OCI-LY1 (cell line): Measurements from ENCODE around the gene MDGA2.

ENCODE experiments used
- H2AFZ ChIP-seq: fragments of 200-600 bp; sonication (generic), shearing (Covaris generic); 2 replicates; pipeline ENCODE4 v1.6.0; 2014; ENCODE audit warnings: antibody characterized with exemption, mild to moderate bottlenecking, low read length
- H3F3A ChIP-seq: fragments of 200-600 bp; sonication (generic), shearing (Covaris generic); 2 replicates; pipeline ENCODE4 v1.6.0; 2014; ENCODE audit warnings: mild to moderate bottlenecking, antibody characterized with exemption, low read length, moderate library complexity; ENCODE audit not compliant: insufficient read depth
- H3K27ac ChIP-seq: fragments of 200-600 bp; sonication (generic); 2 replicates; pipeline ENCODE4 v1.5.1; 2014; ENCODE audit warnings: low read length, mixed run types, mild to moderate bottlenecking, low read depth; ENCODE audit not compliant: poor library complexity, severe bottlenecking
- H3K27me3 ChIP-seq: fragments of 200-600 bp; sonication (generic); 2 replicates; pipeline ENCODE4 v1.6.0; 2014; ENCODE audit warnings: antibody characterized with exemption, mild to moderate bottlenecking, low read length, moderate library complexity; ENCODE audit not compliant: insufficient read depth
- H3K36me3 ChIP-seq: fragments of 200-600 bp; sonication (generic); 2 replicates; pipeline ENCODE4 v1.6.1; 2014; ENCODE audit warnings: mild to moderate bottlenecking, antibody characterized with exemption, low read length, moderate library complexity, mixed read lengths; ENCODE audit not compliant: insufficient read depth
- H3K4me1 ChIP-seq: fragments of 200-600 bp; sonication (generic); 2 replicates; pipeline ENCODE4 v1.5.1; 2014; ENCODE audit warnings: mild to moderate bottlenecking, low read length, moderate library complexity; ENCODE audit not compliant: insufficient read depth, severe bottlenecking
- H3K4me2 ChIP-seq: fragments of 200-600 bp; sonication (generic), shearing (Covaris generic); 2 replicates; pipeline ENCODE4 v1.6.1; 2014; ENCODE audit warnings: low read length
- H3K4me3 ChIP-seq: fragments of 200-600 bp; sonication (generic); 2 replicates; pipeline ENCODE4 v1.5.1; 2014; ENCODE audit warnings: low read length, low read depth, mild to moderate bottlenecking, mixed read lengths; ENCODE audit not compliant: poor library complexity, severe bottlenecking
- H3K79me2 ChIP-seq: fragments of 200-600 bp; shearing (Covaris generic); 2 replicates; pipeline ENCODE4 v1.6.1; 2016; ENCODE audit warnings: mixed run types, low read length, mixed read lengths; ENCODE audit not compliant: insufficient read depth
- H3K9ac ChIP-seq: fragments of 200-600 bp; sonication (generic), shearing (Covaris generic); 2 replicates; pipeline ENCODE4 v1.6.1; 2014; ENCODE audit warnings: mild to moderate bottlenecking, low read length, mixed read lengths
- H3K9me2 ChIP-seq: fragments of 200-600 bp; sonication (generic), shearing (Covaris generic); 2 replicates; pipeline ENCODE4 v1.6.1; 2014; ENCODE audit warnings: low read depth, mild to moderate bottlenecking, low read length, mixed read lengths
- H3K9me3 ChIP-seq: fragments of 200-600 bp; shearing (Covaris generic); 2 replicates; pipeline ENCODE4 v1.6.1; 2014; ENCODE audit warnings: low read length, mixed read lengths
- H4K20me1 ChIP-seq: fragments of 200-600 bp; sonication (generic), shearing (Covaris generic); 2 replicates; pipeline ENCODE4 v1.6.0; 2016; ENCODE audit warnings: mild to moderate bottlenecking, low read length; ENCODE audit not compliant: insufficient read depth
- EZH2 ChIP-seq: fragments of 200-600 bp; sonication (generic), shearing (Covaris generic); IDR thresholded peaks from 2 replicates; pipeline ENCODE4 v1.8.0; 2017; ENCODE audit warnings: borderline replicate concordance, mixed run types, mild to moderate bottlenecking, antibody characterized with exemption, low read length, moderate library complexity, mixed read lengths
- TF ChIP-seq, protein P1 (sequence below): fragments of 200-600 bp; sonication (generic), shearing (Covaris generic); IDR thresholded peaks from 2 replicates; pipeline ENCODE4 v1.5.1; 2017; ENCODE audit warnings: mild to moderate bottlenecking, antibody characterized with exemption, low read length, moderate library complexity, mixed read lengths

MDGA2 gene

DNA sequence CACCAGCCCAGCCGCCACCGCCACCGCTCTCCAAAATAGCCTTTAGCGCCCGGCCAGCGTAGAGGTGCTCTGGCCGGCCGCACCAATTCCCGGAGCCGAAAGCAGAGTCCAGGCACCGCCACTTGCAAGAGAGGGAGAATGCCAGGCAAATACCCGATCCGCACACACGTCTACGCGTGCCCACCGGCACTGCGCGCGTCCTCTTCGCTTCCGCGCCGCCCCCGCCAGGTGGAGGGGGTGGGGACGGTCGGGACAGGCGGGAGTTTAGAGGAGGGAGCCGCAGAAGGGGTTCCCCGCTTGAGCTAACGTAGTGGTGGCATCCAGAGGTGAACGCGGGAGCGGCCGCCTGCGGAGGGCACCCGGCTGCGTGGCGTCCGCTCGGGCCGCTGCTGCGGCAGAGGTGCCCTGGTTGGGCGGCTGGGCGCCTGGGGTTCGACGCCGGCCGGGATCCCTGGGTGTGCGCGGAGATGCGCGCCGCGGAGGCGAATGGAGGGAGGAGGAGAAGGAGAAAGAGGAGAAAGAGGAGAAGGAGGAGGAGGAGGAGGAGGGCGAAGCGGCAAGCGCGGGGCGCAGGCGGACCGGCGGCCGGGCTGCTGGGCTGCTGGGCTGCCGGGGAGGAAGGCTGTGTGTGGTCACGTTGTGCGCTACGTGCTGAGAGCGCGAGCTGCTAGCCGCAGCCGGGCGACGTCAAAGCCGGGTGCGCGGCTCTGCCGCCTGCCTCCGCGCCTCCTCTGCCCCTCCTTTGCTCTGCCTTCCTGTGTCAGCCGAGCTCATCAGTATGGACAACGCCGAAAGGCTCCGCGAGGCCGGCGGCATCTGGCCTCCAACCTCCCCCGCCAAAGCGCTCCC is at the start of gene MDGA2:
Gene MDGA2, minus strand, starts transcription at position 140 of the 849 bp plus-strand sequence.
- no peaks in the 10 kb centered on the region for H3K9me3 ChIP-seq
- no peaks in the 10 kb centered on the region for H3K79me2 ChIP-seq
- H3K9ac ChIP-seq, result no peak within 1 kb of the TSS
- no peak within 1 kb of the TSS for H3K4me3 ChIP-seq
- no peak within 1 kb of the TSS for H3K27ac ChIP-seq
- no peaks in the 10 kb centered on the region for H3F3A ChIP-seq
- H3K9me2 ChIP-seq, result no peaks in the 10 kb centered on the region
- no peak within 1 kb of the TSS for H2AFZ ChIP-seq
- no peaks in the 10 kb centered on the region for H3K36me3 ChIP-seq
- H3K4me1 ChIP-seq, result no peaks in the 10 kb centered on the region
- no peaks in the 10 kb centered on the region for H3K27me3 ChIP-seq
- TF ChIP-seq, protein P1, sequence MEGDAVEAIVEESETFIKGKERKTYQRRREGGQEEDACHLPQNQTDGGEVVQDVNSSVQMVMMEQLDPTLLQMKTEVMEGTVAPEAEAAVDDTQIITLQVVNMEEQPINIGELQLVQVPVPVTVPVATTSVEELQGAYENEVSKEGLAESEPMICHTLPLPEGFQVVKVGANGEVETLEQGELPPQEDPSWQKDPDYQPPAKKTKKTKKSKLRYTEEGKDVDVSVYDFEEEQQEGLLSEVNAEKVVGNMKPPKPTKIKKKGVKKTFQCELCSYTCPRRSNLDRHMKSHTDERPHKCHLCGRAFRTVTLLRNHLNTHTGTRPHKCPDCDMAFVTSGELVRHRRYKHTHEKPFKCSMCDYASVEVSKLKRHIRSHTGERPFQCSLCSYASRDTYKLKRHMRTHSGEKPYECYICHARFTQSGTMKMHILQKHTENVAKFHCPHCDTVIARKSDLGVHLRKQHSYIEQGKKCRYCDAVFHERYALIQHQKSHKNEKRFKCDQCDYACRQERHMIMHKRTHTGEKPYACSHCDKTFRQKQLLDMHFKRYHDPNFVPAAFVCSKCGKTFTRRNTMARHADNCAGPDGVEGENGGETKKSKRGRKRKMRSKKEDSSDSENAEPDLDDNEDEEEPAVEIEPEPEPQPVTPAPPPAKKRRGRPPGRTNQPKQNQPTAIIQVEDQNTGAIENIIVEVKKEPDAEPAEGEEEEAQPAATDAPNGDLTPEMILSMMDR, result no peak
- no peak for TF ChIP-seq EZH2
- no peaks in the 10 kb centered on the region for H4K20me1 ChIP-seq
- H3K4me2 ChIP-seq, result no peak within 1 kb of the TSS

- H3K9me3 ChIP-seq, result no peaks in the 10 kb centered on the region
- H3K27me3 ChIP-seq, result no peaks in the 10 kb centered on the region
- no peak overlapping the region for H3K9ac ChIP-seq
- no peak overlapping the region for H3K4me2 ChIP-seq
- no peaks in the 10 kb centered on the region for H4K20me1 ChIP-seq
- H3K36me3 ChIP-seq, result no peaks in the 10 kb centered on the region
- no peaks in the 10 kb centered on the region for H3K9me2 ChIP-seq
- H3K27ac ChIP-seq, result no peak overlapping the region
- H2AFZ ChIP-seq, result no peak overlapping the region
- no peaks in the 10 kb centered on the region for H3K79me2 ChIP-seq
- TF ChIP-seq EZH2, result no peak
- TF ChIP-seq, protein P1, result no peak
- no peak overlapping the region for H3K4me3 ChIP-seq
- no peaks in the 10 kb centered on the region for H3K4me1 ChIP-seq
- H3F3A ChIP-seq, result no peaks in the 10 kb centered on the region
Measured at GRCh38 chr14:47722929-47723693, 47.7 kb upstream of the MDGA2 start.

GRCh38 chr14:47720281-47720680 is 44.9 kb upstream of the MDGA2 start:
- no peaks in the 10 kb centered on the region for H3K36me3 ChIP-seq
- H3K27me3 ChIP-seq, result no peaks in the 10 kb centered on the region
- H3K9me2 ChIP-seq, result no peaks in the 10 kb centered on the region
- TF ChIP-seq, protein P1, result no peak
- TF ChIP-seq EZH2, result no peak
- H3K4me1 ChIP-seq, result no peaks in the 10 kb centered on the region
- no peaks in the 10 kb centered on the region for H4K20me1 ChIP-seq
- no peak overlapping the region for H2AFZ ChIP-seq
- H3K9me3 ChIP-seq, result no peaks in the 10 kb centered on the region
- no peak overlapping the region for H3K27ac ChIP-seq
- H3K4me2 ChIP-seq, result no peak overlapping the region
- no peak overlapping the region for H3K9ac ChIP-seq
- no peaks in the 10 kb centered on the region for H3F3A ChIP-seq
- H3K4me3 ChIP-seq, result no peak overlapping the region
- H3K79me2 ChIP-seq, result no peaks in the 10 kb centered on the region
